GM11168 (cell line): ENCODE data around the gene SV2A.

Experiments used
- in situ Hi-C: fragments of 300-500 bp; cut with MboI; formaldehyde crosslinking; loops from one replicate; pipeline ENCODE4 v1.12.0; 2022; ENCODE audit warnings: low sequenced_read_pairs; ENCODE audit not compliant: unreplicated experiment

SV2A gene

DNA sequence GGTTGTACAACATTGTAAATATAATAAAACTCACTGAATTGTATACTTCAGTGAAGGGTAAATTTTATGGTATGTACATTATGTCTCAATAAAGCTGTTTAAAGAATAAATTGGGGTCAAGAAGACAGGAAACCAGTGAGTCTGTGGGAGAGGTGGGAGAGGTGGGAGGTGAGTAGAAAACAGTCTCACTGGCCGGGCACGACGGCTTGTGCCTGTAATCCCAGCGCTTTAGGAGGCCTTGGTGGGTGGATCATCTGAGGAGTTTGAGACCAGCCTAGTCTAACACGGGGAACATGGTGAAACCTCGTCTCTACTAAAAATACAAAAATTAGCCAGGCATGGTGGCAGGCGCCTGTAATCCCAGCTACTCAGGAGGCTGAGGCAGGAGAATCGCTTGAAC lies 14.8 kb upstream of the SV2A start:
- in situ Hi-C loops: no loop called here

- in situ Hi-C loops: no loop called here
These were observed 13.7 kb upstream of the SV2A start for GRCh38 chr1:149931212-149931790.

DNA sequence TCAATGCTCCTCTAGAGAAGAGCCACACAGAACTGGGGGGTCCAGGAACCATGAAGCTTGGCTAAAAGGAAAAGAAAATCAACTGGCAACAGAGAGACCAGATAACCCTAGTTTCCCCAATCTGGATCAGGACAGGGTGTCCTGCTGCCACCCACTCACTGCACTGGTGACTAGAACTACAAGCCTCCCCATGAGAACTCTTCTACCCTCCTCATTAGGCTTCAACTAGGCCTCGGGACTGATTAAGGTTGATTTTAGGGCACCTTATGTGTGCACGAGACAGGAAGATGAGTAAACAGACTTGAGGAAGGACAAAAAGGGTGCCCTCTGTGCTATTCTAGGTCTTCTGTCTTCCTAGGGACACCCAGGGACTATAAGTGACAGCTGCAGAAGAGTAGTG lies 12.2 kb upstream of the SV2A start:
- in situ Hi-C loops: no loop called here

GRCh38 chr1:149928401-149928724 lies 10.7 kb upstream of the SV2A start:
- in situ Hi-C loops: no loop called here

DNA sequence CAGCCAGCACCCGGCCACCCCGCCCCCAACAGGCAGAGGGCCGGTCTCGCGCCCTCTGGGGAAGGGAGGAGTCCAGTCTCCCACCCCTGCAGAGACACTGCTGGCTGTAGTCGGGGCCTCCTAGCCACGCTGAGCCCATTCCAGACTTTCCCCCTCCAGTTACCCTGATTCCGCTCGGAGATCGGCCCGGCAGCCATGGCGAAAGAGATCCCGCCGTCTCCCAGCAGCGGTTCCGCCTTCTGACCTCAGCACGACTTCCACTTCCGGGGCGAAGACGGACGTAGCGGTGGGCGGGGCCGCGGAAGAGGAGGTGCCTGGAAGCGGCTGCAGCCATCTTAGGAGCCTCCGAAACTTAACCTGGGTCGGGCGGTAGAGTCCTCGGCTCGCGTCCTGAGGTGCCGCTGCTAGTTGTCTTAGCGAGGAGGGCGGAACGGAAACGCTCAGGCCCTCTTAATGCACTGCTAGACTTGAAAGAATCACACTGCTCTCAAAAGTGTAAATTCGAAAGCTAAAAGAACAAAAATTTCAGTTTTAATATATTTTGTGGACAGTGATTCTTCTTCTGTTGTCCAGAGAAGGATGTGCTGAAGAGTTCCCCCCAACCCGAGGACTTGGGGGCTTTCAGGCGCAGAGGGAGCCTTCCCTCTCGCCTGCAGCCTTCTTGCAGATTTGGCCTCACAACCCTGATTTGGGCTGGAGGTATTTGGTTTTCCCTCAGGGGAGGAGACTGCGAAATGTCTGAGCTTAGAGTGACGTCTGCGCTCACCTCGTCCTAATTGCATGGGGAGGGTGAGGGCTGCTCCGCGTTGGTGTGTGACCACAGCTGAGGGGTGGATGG lies 10.1 kb upstream of the SV2A start, which contains the start of gene SF3B4:
TSS of gene SF3B4 (minus strand) at position 241 of the 838 bp plus-strand sequence. CDS start at position 197, 44 bp downstream.
- in situ Hi-C loops: no loop called here

DNA sequence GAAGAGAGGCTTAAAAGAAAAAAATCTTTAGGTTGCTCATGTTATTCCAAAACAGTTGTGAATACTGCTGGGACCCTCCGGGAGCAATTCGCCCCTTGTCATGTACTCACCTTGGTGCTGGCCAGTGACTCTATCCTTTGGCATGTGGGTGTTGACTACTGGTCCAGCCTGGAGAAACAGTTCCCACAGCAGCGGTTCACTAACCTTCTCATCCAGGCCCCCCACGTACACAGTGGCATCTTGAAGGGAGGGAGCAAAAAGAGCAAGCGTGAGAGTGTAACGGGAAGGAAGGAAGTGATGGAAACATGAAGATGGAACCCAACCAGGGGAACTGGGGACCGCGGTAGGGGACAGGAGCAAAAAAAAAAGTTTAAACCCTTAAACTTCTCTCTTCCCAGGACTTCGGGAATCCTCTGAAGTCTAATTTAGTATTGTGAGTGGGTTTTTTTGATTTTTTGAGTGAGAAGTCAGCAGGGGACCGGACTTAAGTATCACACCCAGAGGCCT lies 9.5 kb upstream of the SV2A start:
- in situ Hi-C loops: no loop called here

DNA sequence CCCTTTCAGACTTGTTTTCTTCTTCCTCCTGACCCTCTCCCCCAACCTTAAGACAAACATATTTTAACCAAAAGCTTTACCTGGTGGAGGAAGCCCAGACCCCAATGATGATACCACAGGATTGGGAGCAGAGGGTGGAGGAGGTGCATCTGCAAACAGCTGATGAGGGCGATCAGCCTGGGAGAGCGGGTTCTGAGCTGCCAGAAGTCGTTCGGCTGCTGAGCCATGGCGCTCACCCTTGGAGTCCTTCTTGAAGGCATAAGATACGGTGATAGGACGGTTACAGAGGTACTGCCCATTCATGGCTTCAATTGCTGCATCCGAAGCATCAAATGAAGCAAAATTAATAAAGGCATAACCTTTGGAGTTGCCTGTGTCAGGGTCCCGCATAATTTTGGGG lies 8.7 kb upstream of the SV2A start:
- in situ Hi-C loops: no loop called here

- in situ Hi-C loops: no loop called here
These were observed 8.1 kb upstream of the SV2A start for GRCh38 chr1:149925751-149926150.

GRCh38 chr1:149925345-149925744 lies 7.7 kb upstream of the SV2A start:
- in situ Hi-C loops: no loop called here

DNA sequence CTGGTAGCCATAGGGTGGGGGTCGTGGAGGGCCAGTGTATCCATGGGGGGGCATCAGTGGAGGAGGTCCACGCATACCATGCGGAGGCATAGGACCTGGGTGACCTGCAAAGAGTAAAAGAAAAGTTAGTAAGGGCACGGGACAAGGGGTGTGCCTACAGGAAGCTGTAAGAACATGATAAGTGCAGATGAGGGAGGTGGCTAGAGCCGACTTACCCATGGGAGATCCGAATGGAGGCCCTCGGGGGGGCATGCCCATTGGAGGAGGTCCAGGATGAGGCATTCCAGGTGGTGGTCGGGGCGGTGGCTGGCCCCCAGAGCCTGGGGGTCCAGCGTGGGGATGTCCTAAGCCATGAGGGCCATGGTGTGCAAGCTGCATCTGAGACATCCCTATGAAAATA lies 6.0 kb upstream of the SV2A start:
- in situ Hi-C loops: no loop called here

GRCh38 chr1:149916898-149917252 lies 769 bp downstream of the SV2A start:
- in situ Hi-C loops: no loop called here

DNA sequence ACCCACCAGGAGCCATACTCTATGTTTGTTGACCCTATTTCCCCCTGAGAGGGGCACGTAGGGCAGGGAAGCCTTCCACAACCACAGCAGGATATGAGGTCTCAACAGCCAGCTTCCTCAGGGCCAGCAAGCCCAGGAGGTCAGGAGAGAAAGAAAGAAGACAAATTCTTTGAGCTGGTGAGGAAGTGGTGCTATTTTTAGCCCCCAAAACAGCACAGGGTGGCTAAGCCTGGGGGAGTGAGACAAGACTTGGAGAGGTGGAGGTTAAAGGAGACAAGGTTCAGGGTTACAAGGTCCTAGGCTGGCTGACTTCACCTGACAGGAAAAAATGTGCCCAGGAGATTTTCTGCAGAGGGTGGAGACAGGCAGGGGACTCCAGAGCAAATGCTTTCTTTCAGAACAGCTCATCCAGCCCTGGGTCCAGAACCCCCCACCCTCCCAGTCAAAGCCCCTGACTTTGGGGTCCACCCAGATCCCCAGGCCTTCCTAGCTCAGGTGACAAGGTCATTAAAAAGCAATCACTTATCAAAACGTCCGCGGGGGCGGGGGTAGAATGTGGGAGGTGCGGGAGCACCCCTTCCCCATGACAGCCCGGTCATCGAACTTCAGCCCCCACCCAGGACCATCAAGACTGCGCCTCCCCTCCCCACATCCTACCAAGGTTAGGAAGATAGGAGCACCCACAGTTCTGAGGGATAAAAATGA lies 1.3 kb downstream of the SV2A start:
- in situ Hi-C loops: no loop called here

DNA sequence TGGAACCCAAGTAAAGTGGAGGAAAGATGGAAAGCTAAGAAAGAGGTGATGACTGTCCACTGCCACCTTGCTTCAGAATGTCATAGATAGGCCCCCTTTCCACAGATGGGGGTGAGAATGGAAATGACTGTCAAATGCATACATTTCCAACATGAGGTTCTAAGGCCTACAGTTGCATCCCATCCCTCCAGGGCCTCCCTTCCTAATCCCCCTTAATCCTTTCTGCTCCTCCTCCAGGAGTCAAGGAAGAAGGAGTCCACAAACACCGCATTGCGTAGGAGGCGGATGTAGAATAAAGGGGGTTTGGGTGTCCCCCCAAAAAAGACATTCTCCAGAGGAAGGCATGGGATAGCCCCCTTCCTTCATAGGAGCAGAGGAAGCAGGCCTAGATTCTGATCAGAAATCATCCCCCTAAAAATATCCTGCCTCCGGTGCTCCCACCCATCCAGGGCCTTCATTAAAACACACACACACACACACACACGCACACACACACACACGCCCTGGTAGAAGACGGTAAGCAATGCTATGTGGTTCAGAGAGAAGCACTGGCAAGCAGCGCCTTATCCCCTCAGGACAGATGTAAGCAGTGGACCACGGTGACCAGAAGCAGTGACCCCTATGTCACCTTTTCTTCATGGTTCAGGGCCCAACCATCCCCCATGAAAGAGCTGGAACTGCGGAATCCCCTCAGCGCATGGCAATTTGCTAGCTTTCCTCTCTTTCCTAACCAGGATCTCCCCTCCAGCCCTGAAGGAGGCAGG lies 2.0 kb downstream of the SV2A start:
- in situ Hi-C loops: no loop called here

DNA sequence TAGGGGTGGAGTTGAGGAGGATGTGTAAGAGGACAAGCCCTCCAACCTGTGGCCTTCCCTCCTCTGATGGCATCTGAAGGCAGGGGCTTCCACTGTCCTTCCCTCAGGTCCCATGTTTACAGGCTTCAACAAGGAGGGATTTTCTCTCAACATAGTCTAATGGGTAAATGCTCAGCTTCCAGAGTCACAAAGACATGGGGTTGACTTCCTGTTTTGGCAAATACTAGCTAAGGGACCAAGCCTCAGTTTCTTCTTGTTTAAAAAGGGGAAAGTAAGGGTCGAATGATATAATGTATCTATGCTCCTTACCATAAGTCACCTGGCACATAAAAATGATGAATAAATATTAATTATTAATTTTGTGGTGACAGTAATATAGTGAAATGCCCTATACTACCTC lies 3.1 kb downstream of the SV2A start:
- in situ Hi-C loops: no loop called here

DNA sequence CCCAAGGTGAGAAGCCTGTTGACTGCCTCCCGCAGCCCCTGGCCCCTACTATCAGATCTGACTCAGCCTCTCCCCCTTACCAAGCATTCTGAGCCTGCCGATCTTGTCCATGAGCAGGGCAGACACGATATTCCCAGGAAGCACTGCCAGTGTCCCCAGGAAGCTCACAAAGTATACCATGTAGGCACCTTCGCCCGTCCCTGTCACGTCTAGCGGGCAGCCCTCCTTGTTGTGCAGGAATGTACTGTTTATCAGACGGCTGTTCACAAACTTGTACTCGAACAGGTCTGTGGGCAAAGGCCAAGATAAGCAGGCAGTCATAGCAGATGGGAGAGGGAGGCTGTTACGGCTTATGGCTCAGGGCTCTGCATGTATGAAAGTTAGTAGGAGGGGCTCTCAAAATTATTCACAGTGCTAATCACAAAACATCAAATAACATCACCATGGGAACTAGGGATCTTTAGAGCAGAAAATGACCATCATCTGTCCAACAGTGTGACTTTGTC lies 11.0 kb downstream of the SV2A start:
- in situ Hi-C loops: no loop called here

GRCh38 chr1:149903836-149904491 lies 13.7 kb downstream of the SV2A start:
- in situ Hi-C loops: no loop called here

DNA sequence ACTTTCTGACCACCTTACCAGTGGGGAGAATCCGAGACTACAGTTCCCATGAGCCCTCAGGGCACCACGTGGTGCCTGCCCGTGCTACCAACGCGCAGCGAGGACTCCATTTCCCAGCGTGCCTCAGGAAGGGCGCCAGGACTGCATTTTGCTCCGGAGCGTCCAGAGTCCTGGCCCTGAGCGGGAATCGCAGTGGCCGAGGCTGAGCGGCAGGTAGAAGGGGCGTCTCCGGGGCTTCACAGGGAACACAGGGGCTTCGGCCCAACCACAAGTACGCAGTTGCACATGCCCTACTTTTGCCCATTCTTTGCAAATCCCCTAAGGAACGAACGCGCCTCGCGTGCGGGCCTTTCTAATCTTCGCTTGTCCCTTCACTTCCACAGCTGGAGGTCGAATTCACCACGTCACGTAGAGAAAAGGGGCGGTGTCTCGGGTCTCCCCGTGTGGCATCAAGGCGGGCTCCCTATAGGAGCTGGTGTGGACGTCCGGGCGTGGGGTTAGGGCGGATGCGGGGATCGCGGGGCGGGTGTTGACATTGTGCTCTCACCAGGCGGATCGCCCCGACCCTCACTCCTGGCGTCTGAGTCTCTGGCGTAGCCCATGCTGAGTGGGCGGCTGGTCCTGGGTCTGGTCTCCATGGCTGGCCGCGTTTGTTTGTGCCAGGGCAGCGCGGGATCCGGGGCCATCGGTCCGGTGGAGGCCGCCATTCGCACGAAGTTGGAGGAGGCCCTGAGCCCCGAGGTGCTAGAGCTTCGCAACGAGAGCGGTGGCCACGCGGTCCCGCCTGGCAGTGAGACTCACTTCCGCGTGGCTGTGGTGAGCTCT lies 18.0 kb downstream of the SV2A start, which contains the start of gene BOLA1:
TSS of gene BOLA1 (plus strand) at position 109 of the 825 bp plus-strand sequence. CDS start at position 601, 492 bp downstream.
- in situ Hi-C loops: no loop called here

- in situ Hi-C loops: no loop called here
These were observed 21.1 kb downstream of the SV2A start for GRCh38 chr1:149896575-149896974.

DNA sequence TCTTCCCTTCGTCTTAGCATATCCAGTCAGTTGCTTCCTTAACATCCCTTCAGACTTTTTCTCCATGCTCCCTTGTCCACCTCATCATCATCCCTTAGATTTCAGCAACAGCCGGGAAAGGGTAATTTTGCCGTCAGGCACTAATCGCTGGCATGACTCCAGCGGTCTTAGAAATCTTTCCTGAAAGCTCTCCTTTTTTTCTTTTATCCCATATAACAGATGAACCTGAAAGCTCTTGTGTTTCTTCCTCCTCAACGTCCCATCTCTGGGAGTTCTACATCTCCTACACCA lies 28.7 kb downstream of the SV2A start:
- in situ Hi-C loops: no loop called here
